Activated CD4-positive, alpha-beta T cell treated with anti-CD3 and anti-CD28 coated beads for 1 hour (primary cell): Measurements from ENCODE around the gene ACKR2.

ENCODE experiments used
- DNase-seq: peaks from one replicate; pipeline ENCODE4 v3.0.0-alpha.2; 2020

Gene ACKR2

DNA sequence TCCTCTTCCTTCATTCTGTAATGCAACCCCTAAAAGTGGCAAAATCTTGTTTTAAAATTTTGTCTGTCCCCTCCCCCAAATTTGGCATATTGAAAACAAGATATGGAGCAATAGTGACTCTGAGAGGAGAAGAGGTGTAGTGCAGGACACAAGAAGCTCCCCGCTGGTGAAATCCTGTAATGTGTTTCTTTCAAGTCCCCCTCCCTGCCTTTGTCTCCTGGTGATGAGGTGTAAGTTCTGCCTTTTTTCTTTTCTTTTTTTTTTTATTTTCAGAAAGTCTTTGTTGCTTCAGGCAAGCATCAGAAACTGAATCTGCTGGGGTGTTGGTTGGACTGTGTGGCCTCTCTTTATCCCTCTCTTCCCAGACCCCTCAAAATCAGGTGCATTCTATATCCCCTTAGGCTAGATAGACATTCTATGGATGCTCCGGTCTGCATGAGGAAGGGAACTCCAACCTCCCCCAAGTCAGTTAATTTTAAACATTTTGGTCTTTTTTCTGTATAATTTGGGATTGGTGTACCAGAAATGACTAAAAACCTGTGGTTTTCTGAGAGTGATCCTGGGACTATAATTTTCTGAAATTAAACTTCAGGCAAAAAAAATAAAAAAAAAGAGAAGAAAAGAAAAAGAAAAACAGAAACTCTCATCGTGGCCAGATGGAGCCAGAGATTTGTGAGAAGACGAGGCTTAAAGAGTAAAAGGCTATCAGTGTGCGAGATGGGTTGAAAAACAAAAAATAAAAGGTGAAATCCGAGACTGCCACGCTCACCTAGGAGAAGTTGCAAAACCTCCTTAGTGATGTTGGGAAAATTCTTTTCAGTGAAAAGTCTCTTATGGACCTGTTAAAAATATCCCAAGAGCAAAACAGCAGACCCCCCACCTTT lies 21.4 kb downstream of the ACKR2 start:
- no peak for DNase-seq

DNA sequence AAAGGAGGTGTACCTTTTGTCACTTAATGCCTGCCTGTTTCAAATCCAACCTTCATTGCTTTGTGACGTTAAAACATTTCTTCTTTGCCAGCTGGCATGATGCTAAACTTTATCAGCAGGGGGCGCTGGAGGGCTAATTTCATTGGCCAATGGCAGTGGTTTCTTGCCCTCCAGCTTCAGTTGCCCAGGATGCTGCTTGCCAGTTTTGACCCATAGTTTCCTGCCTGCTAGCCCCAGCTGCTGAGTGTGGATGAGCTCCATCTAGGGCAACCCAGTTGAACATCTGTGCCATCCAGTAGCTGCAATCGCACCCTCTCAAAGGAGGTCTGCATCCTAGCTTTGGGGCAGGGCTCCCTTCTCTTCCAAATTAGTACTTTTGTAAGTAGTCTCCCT lies 22.1 kb downstream of the ACKR2 start:
- DNase-seq: peak; percentile 45

DNA sequence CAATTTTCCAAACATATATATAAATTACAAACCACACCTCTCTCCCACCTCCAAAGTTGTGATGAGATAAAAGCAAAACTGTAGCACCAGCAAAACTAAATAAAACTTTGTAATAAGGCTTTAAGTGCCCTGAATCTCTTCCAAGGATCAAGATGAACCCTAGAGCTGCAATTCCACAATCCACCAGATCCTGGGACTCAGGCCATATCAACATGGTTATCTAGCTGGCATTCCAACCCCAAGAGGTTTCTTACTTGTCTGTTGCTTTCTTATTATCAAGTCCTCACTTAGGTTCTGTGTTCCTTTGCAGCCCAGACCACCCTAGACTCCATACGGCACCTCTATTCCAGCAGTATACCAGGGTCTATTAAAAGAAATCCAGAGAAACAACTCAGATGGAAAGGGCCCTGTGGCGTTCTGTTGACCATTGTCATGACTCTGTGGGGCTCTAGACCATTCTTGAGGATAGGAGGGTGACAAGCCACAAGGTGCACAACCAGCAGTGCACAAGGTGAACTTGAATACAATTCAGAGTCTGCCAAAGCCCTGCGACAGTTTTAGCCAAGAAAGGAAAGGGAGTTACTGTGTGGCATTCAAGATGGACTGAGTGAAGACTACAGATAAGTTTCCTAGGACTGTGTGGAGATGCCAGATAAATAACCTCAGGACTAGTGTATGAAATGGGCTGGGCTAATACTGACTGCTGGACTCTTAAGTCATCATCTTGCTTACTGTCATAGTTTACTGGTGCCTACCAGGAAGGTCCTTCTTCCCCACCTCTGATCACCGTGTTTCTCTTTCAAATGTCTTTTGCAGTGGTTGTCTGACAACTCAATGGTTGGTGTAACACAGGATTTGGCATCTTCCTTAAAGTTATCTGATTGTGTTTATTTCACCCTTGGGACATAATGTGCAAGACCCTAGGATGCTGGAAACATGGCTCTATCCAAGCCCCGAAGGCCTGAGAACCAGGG lies 27.2 kb downstream of the ACKR2 start:
- DNase-seq: no peak

DNA sequence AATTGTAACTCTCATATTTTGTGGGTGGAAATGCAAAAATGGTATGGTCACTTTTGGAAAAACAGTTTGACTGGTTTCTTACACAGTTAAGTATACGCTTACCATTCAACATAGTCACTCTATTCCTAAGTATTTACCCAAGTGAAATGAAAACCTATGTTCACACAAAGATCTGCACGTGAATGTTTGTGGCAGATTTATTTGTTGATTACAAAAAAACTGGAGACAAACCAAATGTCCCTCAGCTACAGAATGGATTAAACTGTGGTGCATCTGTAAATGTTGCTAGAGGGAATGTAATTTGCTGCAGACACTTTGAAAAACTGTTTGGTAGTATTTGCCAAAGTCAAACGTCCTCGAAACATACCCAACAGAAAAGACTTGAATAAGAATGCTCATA lies 29.3 kb downstream of the ACKR2 start:
- DNase-seq: no peak

DNA sequence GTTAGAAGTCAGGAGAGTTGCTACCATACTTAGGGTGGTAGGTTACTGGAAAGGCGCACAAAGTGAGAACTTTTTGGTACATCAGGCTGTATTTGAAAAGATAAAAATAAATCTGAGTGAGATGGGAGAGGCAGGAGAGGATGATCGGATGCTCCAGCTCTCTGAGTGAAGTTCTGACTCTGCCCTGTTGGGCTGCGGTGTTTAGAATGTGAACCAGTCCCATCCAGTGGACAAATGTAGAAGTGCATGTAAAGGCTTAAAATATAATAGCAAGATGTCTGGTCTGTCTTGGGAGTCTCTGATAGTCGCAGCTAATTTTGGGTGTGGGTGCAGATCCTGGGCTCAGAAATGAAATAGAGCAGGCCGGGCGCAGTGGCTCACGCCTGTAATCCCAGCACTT lies 30.4 kb downstream of the ACKR2 start:
- DNase-seq: no peak

DNA sequence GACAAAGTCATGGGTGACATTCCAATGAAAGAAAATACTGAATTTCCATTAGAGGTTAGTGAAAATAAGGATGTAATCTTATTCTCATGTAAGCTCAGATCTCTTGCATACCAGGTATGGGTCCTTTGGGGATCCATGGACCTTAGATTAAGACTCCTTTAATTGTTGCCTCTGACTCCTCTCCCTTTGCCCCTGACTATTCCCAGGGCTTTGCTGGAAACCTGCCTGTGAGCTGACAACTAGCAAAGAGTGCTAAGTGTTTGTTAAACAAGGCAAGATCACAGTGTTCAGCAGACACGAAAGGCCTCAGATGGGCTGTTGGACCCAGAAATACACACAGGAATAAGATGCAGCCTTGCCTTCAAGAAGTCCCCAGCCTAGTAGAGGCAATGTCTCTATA lies 32.1 kb downstream of the ACKR2 start:
- DNase-seq: no peak

DNA sequence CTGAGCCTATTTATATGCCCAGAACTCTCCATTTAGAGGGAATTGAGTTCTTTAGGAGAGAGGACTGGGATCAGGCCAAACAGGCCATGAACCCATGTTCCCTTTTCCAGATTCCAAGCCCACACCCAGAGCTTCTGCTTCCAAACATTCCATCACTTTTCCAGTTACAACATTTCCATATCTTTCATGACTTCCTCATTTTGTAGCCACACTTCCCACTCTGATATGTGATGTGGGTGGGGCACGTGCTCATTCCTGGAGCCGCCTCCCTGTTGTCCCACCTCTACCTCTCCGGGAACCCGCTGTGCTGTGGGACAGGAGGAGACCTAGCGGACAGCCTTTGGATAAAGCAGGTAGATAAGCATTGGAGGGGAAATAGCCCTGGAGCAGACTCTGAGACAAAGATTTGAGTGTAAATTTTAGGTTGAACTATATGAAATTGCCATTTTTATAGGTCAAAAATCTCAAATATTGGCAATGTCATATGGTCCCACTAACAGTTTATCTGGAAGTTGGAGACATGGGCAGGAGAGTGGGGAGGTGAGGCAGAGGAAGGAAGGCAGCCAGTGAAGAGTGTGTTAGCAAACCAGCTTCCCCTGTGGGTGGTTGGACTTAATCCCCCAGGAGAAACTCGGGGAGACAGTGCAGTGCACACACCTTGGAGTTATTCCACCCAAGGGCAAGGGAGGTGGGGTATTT lies 34.6 kb downstream of the ACKR2 start:
- no peak for DNase-seq

DNA sequence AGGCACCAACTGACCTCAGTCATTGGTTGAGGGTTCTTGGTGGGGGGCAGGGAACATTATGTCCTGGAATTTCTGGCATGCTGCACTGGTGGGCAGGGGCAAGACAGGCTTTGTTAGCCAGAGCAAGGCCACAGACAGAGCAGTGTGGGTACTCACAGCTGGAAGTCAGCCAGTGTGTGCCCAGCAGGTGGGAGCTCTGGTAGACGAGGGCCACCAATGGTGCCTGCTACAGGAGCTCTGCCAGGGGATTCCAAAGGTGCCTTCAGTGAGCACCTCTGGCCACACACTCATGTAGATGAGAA lies 35.1 kb downstream of the ACKR2 start:
- DNase-seq: no peak

DNA sequence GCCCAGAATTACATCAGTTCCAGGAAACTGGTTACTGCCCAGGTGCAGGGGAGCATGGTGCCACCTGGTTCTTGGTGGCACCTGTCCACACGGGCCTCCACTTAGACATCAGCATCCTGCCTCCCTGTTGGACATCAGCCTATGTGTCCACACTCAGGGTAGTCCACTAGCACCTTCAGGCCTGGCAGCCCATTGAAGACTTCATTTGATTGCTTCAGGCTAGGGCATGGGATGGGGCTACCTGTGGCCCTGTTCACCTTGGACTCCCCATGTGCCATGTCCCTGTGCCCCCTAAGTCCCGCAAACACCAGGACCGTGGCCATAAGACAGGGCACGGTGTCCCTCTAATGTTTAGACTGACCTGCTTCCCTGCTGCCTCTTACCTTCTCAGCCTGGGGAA lies 35.6 kb downstream of the ACKR2 start:
- no peak for DNase-seq

DNA sequence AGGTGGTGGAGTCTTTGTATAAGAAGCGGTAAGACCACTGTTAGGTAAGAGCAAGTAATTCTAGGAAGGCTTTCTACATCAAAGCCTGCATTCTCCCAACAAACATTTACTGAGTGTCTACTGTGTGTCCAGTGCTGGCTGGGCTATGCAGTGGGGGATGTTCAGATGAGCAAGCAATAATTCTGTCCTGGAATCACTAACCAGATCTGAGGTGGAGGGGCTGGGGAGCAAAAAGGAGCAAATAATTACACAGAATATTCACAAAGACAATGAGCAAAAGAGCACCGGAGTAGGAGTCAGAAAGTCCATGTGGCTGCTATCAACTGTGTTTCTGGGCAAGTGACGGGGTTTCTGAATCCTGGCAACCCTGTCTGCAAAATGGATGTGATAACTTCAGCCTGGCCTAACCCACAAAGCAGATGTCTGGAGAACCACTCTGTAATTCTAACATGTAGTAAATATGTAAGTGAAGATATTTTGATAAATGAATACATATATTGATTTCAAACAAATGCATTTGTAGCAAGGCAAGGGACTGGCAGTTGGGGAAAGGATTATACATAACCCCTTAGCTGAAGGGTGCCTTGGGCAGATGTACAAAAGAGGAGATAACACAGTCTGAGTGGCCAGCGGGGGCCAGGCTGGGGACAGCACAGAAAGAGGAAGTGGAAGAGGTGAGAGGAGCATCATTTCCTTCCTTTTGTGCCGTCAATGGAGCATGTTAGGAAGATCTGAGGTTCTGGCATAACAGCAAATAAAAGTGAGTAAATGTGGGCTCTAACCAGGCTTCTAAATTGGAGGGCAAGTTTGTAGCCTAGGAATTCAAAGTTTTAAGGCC lies 37.7 kb downstream of the ACKR2 start:
- DNase-seq: no peak

DNA sequence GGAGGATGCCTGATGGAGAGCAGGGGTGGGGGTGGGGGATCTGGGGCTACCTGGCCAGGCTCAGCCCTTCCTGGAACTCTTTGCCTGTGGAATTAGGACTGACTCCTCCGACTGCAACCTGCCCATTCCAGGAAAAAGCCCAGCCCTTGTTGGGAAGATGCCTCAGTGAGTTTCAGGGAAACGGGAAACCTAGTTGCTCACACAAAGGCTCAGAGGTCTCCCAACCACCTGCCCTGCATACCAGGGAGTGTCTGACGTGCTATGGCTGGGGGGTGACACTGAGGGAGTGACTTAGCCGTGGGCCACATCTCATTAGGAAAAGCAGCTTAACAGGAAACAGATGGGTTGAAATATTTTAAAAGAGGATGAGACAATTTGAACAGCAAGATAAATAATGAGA lies 38.5 kb downstream of the ACKR2 start:
- DNase-seq: no peak

DNA sequence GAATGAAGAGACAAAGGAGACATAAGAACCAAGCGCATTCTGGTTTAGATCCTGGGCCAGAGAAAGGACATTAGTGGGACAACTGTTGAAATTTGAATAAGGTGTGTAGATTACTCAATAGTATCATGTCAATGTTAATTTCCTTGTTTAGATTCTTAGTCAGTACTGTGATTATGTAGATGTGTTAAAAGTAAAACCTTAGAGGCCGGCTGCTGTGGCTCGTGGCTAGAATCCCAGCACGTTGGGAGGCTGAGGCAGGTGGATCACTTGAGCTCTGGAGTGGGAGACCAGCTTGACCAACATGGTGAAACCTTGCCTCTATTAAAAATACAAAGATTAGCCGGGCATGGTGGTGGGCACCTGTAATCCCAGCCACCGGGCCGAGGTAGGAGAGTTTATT lies 39.8 kb downstream of the ACKR2 start:
- no peak for DNase-seq

DNA sequence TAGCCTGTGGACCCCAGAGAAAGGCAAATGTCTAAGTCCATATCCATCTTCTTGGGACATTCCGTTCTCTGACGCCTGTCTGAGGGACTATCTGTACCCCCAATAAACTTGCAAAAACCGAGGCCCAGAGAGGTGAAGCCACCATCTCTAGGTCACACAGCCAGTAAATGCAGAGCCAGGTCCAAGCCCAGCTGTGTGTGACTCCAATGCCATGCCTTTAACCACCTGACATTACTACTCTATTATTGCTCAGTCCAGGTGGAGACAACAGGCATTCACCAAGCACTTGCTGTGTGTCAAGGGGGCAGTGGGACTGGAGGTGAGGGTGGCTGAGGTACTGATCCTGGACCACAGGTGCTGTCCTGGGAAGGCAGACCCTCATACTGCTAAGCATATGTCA lies 41.0 kb downstream of the ACKR2 start:
- no peak for DNase-seq

DNA sequence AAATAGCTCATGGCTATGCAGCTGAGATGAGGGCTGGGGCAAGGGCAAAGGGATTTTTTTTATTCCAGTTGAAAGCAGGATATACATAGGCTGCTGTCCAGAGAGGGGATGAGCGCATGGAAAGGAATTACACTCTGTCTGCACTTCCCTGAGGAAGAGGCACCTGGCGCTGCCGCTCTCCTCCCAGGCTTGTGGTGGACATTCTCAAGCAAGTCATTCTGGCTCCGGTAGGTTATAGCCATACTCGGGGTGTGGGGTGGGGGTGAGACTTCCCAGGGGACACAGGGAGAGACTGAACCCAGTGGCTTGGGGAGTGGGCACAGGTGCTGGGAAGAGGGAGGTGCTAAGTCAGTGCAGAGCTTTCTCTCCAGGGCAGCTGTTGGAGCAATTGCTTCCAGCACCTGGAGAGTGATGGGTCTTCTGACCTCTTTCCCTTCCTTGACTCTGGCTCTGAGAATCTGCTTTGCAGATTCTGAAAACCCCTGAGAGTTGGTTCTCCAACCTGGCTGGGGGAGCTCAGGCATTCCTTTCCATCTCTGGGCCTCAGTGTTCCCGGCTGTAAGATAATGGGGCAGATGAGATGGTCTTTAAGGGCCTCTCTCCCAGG lies 42.1 kb downstream of the ACKR2 start:
- DNase-seq: no peak

DNA sequence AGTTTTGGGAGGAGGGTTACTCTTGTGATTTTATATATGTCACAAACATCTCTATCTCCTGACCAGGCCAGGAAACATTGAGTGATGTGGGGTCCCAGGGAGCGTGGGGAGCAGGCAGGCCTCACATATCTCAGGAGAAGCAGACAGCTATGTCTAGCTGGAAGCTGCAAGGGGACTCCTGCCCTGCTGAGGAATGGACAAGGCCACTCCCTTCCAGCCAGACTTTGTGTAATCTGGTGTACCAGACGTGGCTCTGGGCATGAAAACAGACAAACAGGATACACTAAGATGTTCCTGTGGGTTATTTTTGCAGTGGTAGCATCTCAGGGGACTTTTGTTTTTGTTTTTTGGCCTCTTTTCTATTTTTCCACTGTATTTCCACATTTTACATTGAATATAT lies 43.2 kb downstream of the ACKR2 start:
- DNase-seq: no peak

DNA sequence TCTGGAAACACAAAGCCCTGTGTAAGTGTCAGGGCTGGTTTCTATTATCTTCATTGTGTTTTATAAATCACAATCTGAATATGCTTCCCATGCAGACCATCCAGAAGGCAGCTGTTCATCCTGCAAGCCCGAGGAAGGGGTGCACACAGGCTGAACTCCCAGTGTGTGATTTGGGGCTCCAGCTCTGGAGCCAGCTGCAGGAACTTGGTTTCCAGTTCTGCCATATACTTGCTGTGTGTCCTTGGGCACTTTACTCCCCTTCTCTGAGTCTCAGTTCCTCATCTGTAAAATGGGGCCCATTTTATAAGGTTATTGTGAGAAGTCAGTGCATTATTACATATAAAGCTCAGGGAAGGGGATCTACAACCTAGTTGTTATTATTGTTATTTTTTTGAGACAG lies 43.8 kb downstream of the ACKR2 start:
- no peak for DNase-seq

DNA sequence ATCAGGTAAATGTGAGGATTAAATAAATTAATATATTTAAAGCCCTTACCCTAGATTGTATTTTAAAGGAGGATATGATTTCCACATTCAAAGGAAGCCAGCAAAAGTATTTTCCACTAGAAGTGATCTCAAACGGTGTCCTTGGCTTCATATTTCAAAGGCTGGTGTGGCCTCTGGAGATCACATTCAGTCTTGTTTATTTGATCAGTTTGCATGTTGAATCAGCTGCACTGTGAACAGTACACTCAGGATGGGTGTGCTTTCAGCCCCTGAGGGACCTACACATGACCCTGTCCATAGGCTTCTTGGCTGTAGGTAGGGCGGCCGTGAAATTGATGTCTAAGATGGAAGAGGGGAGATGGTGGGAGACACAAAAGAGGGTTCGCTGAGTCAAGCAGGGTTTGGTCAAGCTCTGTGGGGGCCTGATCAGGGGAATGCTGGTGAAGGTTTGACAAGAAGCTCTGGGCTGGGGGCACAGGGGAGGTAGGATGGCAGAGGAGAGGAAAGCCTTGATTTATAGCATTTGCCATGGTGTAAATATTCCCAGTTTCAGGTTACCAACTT lies 44.6 kb downstream of the ACKR2 start:
- no peak for DNase-seq

DNA sequence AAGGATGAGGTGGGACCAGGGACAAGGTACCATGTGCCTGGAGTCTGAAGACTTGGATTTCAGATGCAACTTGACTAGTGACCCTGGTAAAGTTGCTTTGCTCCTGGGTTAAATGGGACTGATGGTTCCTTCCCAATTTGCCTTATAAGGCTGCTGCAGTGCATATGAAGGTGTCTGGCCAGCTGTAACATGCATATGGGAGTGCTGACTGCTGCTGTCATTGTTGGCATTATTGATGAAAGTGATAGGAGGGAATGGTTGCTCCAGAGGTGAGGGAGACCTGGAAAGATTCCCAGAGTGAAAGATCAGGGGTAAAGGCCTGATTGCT lies 45.9 kb downstream of the ACKR2 start:
- no peak for DNase-seq

DNA sequence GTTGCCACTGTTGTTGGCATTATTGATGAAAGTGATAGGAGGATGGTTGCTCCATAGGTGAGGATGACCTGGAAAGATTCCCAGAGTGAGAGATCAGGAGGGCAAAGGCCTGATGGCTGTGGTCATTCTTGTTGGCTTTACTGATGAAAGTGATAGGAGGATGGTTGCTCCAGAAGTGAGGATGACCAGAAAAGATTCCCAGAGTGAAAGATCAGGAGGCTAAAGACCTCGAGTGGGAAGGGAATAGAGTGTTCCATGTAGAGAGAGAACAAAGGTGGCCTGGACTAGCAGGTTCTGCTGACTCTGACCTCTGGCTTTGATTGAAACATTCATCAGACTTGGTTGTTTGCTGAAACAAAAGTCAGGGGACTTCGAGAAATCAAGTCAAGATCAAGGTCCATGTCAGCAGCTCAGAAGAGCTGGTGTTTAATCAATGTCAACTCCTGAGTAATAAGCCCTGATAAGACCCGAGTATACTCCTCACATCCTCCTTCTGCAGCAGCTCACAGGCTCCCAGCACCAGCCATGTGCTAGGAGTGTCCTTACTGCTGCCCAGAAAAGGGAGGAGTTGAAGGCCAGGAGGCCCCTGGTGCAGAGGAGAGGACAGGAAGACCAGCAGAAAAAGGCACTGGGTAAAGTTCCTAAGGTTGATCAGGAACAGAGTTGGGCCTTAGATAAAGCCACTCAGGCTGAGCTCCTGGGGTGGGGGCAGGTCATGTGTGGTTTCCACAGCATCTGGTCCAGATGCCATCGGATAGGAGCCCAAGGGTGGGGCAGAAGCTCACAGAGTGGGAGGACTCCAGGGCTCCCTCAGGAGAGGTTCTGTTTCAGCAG lies 46.5 kb downstream of the ACKR2 start:
- DNase-seq: no peak

DNA sequence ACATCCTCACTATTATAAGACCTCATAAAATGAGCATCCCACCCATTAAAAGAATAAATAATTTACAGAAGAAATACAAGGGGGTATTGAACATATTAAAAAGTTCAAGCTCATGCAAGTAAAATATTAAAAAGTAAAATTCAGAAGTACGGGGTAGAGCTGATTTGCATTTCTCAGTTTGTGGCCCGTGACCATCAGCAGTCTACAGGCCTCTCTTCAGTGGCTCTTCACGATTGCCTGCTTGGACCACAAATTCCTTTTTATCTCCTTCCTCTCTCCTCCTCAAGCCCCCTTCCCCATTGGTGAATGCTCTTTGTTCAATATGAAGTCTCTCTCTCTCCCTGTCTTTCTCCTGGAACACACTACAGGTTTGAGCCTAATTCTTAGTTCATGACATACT lies 47.3 kb downstream of the ACKR2 start:
- no peak for DNase-seq

DNA sequence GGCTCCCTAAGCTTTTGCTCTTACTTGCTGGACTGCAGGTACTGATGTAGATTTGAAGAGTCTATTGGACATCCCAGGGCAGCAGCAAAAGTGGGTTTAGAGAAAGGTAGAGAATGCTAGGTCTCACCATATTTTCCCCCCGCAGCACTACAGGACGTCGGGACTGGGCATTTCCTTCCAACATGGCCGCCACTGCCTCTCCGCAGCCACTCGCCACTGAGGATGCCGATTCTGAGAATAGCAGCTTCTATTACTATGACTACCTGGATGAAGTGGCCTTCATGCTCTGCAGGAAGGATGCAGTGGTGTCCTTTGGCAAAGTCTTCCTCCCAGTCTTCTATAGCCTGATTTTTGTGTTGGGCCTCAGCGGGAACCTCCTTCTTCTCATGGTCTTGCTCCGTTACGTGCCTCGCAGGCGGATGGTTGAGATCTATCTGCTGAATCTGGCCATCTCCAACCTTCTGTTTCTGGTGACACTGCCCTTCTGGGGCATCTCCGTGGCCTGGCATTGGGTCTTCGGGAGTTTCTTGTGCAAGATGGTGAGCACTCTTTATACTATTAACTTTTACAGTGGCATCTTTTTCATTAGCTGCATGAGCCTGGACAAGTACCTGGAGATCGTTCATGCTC lies 55.2 kb downstream of the ACKR2 start:
- DNase-seq: no peak
